Measurements from ENCODE around the gene BCL11B. TPM values are rescaled to one million over a fixed set of nuclear protein-coding genes. Genes with fewer than 3 reads are reported as not detected.

BCL11B gene
- total RNA-seq, 1 experiment from 2014 or later = 0.84 TPM

DNA sequence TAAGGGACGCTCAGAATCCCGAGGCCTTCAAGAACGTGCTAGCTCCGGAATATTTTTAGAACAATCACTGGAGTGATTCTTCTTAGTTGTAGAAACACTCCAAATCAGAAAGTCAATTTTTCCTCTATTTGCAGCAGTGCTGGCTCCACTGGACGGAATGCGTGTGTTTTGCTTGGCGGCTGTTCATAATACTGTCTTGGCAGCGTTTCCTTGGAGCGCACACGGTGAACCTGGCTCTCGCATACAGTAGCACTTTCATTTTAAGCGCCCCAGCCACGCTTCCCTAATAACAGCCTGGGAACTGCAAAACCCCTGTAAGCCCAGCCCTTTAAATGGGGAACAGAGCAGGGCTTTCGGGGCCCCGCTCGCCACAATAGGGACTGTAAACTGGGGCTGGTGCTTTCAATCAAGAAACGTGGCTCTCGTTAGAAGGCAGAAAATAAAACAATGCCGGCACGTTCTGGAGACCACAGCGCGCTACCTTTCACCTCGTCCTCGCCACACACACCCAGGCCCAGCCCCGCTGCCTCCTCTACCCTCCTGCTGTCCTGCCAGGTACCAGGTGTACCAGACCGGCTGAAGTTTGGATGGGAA lies 79.9 kb downstream of the BCL11B start:
- TF ChIP-seq, protein P1, sequence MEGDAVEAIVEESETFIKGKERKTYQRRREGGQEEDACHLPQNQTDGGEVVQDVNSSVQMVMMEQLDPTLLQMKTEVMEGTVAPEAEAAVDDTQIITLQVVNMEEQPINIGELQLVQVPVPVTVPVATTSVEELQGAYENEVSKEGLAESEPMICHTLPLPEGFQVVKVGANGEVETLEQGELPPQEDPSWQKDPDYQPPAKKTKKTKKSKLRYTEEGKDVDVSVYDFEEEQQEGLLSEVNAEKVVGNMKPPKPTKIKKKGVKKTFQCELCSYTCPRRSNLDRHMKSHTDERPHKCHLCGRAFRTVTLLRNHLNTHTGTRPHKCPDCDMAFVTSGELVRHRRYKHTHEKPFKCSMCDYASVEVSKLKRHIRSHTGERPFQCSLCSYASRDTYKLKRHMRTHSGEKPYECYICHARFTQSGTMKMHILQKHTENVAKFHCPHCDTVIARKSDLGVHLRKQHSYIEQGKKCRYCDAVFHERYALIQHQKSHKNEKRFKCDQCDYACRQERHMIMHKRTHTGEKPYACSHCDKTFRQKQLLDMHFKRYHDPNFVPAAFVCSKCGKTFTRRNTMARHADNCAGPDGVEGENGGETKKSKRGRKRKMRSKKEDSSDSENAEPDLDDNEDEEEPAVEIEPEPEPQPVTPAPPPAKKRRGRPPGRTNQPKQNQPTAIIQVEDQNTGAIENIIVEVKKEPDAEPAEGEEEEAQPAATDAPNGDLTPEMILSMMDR (IDR thresholded peaks at IDR 0.05; ENCODE audit: unreplicated experiment) = no peak
- no peaks in the 10 kb centered on the region for H3K27me3 Mint-ChIP-seq (ENCODE audit: insufficient read depth, unreplicated experiment)
- peak; percentile 85 for DNase-seq (ENCODE audit: unreplicated experiment)
- ChIA-PET POLR2A (interaction anchor here (0.8 kb wide), 1 partner anchor 298 kb away, joined by 3 read pairs; no protein-coding TSS in a partner anchor), CTCF (interaction anchor here (0.5 to 1.0 kb wide), 4 partner anchors 31 to 1054 kb away, joined by 3 to 6 read pairs (median 5); no protein-coding TSS in a partner anchor)
- H3K4me3 Mint-ChIP-seq (ENCODE audit: unreplicated experiment) = peak overlapping the region; percentile 72
- H3K36me3 Mint-ChIP-seq (ENCODE audit: insufficient read depth, unreplicated experiment) = no peaks in the 10 kb centered on the region
- BruUV-seq (replicated peaks) = no TSS peak
- H3K4me1 Mint-ChIP-seq (ENCODE audit: insufficient read depth, unreplicated experiment) = peaks cover 13% of the 10 kb centered on the region
- intact Hi-C loops (cut with micrococcal nuclease) = loop anchor here (1.0 to 10.0 kb wide), 5 partner anchors 75 to 1215 kb away; no protein-coding TSS in a partner anchor
- H3K9me3 Mint-ChIP-seq (ENCODE audit: unreplicated experiment) = no peaks in the 10 kb centered on the region
- H3K27ac Mint-ChIP-seq (ENCODE audit: low read depth, unreplicated experiment) = peak overlapping the region; percentile 57

DNA sequence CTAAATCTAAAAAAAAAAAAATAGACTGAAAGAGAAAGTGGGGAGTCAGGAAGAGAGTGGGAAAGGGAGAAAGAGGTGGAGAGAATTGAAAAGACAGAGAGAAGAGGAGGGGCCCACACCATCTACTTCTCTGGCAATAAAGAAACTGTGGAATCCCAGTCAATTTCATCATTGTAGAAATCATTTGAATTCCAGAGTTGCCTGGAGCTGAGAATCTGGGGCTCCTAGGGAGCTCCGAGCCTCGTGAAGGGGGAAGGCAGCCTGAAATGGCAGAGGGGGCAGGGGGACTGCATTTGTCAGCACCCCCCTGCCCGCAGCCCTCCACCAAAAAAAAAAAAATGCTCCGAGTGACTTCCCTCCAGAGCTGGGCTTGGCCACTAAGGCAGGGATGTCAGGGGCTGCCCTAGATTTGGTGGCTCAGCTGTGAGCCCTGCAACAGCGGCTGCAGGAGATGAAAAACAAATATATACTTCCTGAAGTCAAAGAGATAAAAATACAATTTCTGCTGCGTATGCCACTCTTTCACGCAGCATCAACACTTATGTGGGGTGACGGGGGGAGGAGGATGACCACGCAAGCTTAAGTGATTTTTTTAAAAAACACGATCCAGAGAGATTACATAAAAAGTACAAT lies 80.5 kb downstream of the BCL11B start:
- no peak for DNase-seq (ENCODE audit: unreplicated experiment)
- H3K27ac Mint-ChIP-seq (ENCODE audit: low read depth, unreplicated experiment) = peak overlapping the region; percentile 57
- no peaks in the 10 kb centered on the region for H3K27me3 Mint-ChIP-seq (ENCODE audit: insufficient read depth, unreplicated experiment)
- no peaks in the 10 kb centered on the region for H3K36me3 Mint-ChIP-seq (ENCODE audit: insufficient read depth, unreplicated experiment)
- no peaks in the 10 kb centered on the region for H3K9me3 Mint-ChIP-seq (ENCODE audit: unreplicated experiment)
- POLR2A ChIA-PET = interaction anchor here (0.6 to 0.8 kb wide), 2 partner anchors 298 to 1182 kb away, joined by 3 read pairs; no protein-coding TSS in a partner anchor
- no TSS peak for BruUV-seq (replicated peaks)
- intact Hi-C loops (cut with micrococcal nuclease) = loop anchor here (1.0 to 10.0 kb wide), 5 partner anchors 76 to 1214 kb away; no protein-coding TSS in a partner anchor
- H3K4me3 Mint-ChIP-seq (ENCODE audit: unreplicated experiment) = peak overlapping the region; percentile 72
- H3K4me1 Mint-ChIP-seq (ENCODE audit: insufficient read depth, unreplicated experiment) = peaks cover 13% of the 10 kb centered on the region
- CTCF ChIA-PET = interaction anchor here (0.5 to 1.0 kb wide), 6 partner anchors 31 to 1053 kb away, joined by 3 to 6 read pairs (median 4); no protein-coding TSS in a partner anchor
- TF ChIP-seq, protein P1 (IDR thresholded peaks at IDR 0.05; ENCODE audit: unreplicated experiment) = no peak

DNA sequence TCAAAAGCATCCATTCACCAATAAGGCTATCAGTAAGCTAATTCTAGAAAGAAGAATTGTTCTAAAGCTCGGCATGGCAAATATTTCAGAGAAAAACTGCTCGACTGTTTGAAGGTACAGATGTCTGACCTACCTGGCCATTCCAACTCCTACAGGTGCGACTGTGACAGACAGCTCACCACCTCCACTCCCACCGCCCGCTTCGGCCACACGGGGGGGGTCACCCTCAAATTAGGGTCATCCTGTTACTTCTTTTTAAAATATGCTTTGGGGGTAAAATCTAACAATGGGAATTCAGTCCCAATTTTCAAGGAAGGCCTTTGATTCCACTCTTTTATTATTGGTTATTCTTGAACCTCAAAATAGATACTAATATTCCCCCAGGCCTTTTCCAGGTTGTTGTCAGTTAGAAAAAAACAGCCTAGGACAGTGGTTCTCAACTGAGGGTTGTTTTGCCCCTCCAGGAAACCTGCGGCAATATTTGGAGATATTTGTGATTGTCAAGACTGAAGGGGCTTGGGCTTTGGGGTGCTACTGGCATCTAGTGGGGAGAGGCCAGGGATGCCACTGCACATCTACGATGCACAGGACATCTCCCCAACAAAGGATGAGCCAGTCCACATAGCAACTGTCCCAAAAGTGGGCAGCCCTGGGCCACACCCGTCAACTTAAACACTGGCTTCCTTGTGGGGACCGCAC lies 81.2 kb downstream of the BCL11B start:
- peak; percentile 34 for DNase-seq (ENCODE audit: unreplicated experiment)
- Mint-ChIP-seq H3K27ac (ENCODE audit: low read depth, unreplicated experiment) (no peak overlapping the region), H3K36me3 (ENCODE audit: insufficient read depth, unreplicated experiment) (no peaks in the 10 kb centered on the region), H3K9me3 (ENCODE audit: unreplicated experiment) (no peaks in the 10 kb centered on the region), H3K27me3 (ENCODE audit: insufficient read depth, unreplicated experiment) (no peaks in the 10 kb centered on the region), H3K4me3 (ENCODE audit: unreplicated experiment) (peak overlapping the region; percentile 72), H3K4me1 (ENCODE audit: insufficient read depth, unreplicated experiment) (peaks cover 13% of the 10 kb centered on the region)
- no TSS peak for BruUV-seq (replicated peaks)
- TF ChIP-seq, protein P1 (IDR thresholded peaks at IDR 0.05; ENCODE audit: unreplicated experiment) = peak; percentile 41
- POLR2A ChIA-PET = interaction anchor here (0.6 kb wide), 1 partner anchor 1181 kb away, joined by 3 read pairs; no protein-coding TSS in a partner anchor
- CTCF ChIA-PET = interaction anchor here (0.6 to 1.0 kb wide), 5 partner anchors 30 to 1388 kb away, joined by 3 to 5 read pairs (median 4); no protein-coding TSS in a partner anchor
- intact Hi-C loops (cut with micrococcal nuclease) = loop anchor here (5.0 to 10.0 kb wide), 4 partner anchors 76 to 1214 kb away; no protein-coding TSS in a partner anchor

Data from MCF 10A (cell line).